ENCODE data around the gene SPATA4. TPM values are rescaled to one million over a fixed set of nuclear protein-coding genes. Genes with fewer than 3 reads are reported as not detected.

Gene SPATA4
- total and polyA plus RNA-seq, 10 of the 15 experiments (the other 5 are each of a cell fraction or from before 2014, with no cell fraction given), result not detected

- TF ChIP-seq PBX3 (IDR thresholded peaks at IDR 0.05; ENCODE audit: insufficient replicate concordance, low read depth, low read length) (no peak), SKIL (IDR thresholded peaks at IDR 0.05; ENCODE audit: low read depth, poor library complexity, severe bottlenecking) (no peak), RFX5 (IDR thresholded peaks at IDR 0.05; ENCODE audit: low read depth, low read length) (no peak)
Measured at GRCh38 chr4:176149680-176150355, 45.6 kb downstream of the SPATA4 start (continued).

GRCh38 chr4:176142253-176142652, 53.1 kb downstream of the SPATA4 start:
- no peak for ATAC-seq
- H3K9me3 ChIP-seq (replicated peaks; ENCODE audit: control insufficient read depth, insufficient read depth, low read length), result no peaks in the 10 kb centered on the region
- BruUV-seq (replicated peaks), result no TSS peak
- no peak overlapping the region for H3K4me3 ChIP-seq
- H3K79me2 ChIP-seq (ENCODE audit: control insufficient read depth, insufficient read depth, low read length), result no peaks in the 10 kb centered on the region
- no peak overlapping the region for H3K27ac ChIP-seq (ENCODE audit: control insufficient read depth, insufficient read depth)
- POLR2A ChIA-PET, result no interaction called here
- SMC1A ChIA-PET (ENCODE audit: uncharacterized antibody, unreplicated experiment), result interaction anchor here (1.7 kb wide), 1 partner anchor 11 kb away, joined by 4 read pairs; no protein-coding TSS in a partner anchor
- H4K20me1 ChIP-seq (ENCODE audit: control insufficient read depth, insufficient read depth), result no peaks in the 10 kb centered on the region
- WGBS (ENCODE audit: insufficient coverage, insufficient replicate concordance, low lambda C conversion rate, missing lambda C conversion rate), result 48% methylated on average over 2 of the region's 2 CpGs
- DNase-seq (ENCODE audit: low read depth, low spot score), result no peak
- H3K9ac ChIP-seq (ENCODE audit: control insufficient read depth, insufficient read depth, low read length), result no peak overlapping the region
- no peaks in the 10 kb centered on the region for H3K27me3 ChIP-seq (replicated peaks in 1 of 2; ENCODE audit: control insufficient read depth in 2 of 2, insufficient read depth in 2 of 2, low read length in 1 of 2)
- H3K36me3 ChIP-seq (ENCODE audit: control insufficient read depth in 2 of 2, insufficient read depth in 2 of 2, low read length in 1 of 2), result no peaks in the 10 kb centered on the region
- no peaks in the 10 kb centered on the region for H3K4me1 ChIP-seq (ENCODE audit: control insufficient read depth, insufficient read depth, low read length)
- in situ Hi-C loops (cut with MboI), result no loop called here
- RAD21 ChIA-PET (ENCODE audit: unreplicated experiment), result no interaction called here
- intact Hi-C loops (cut with micrococcal nuclease; ENCODE audit: unreplicated experiment), result no loop called here
- H2AFZ ChIP-seq (ENCODE audit: control insufficient read depth, low read depth, low read length), result no peak overlapping the region
- CTCF ChIA-PET, result interaction anchor here (2.6 kb wide), 1 partner anchor 9 kb away, joined by 7 read pairs; no protein-coding TSS in a partner anchor
- no peak overlapping the region for H3K4me2 ChIP-seq (ENCODE audit: control insufficient read depth, insufficient read depth)
- no peak for FAIRE-seq
- no peak for TF ChIP-seq MEF2A (IDR thresholded peaks at IDR 0.05; ENCODE audit: insufficient read depth, low read depth, low read length)
- no peak for TF ChIP-seq ZNF207 (IDR thresholded peaks at IDR 0.05; ENCODE audit: borderline replicate concordance)
- TF ChIP-seq MYC (IDR thresholded peaks at IDR 0.05; ENCODE audit: insufficient read depth, insufficient read length, insufficient replicate concordance, low read length, severe bottlenecking), result no peak
- TF ChIP-seq ESRRA (IDR thresholded peaks at IDR 0.05; ENCODE audit: low read length), result no peak
- TF ChIP-seq MLLT1 (IDR thresholded peaks at IDR 0.05), result no peak
- TF ChIP-seq IKZF2 (IDR thresholded peaks at IDR 0.05), result no peak
- TF ChIP-seq SMARCA5 (IDR thresholded peaks at IDR 0.05), result no peak
- TF ChIP-seq SUZ12 (IDR thresholded peaks at IDR 0.05; ENCODE audit: unreplicated experiment), result no peak
- no peak for TF ChIP-seq PAX5 (IDR thresholded peaks at IDR 0.05; ENCODE audit: borderline replicate concordance, low read depth, low read length)
- TF ChIP-seq ZNF384 (IDR thresholded peaks at IDR 0.05; ENCODE audit: borderline replicate concordance, low read depth, low read length), result no peak
- no peak for TF ChIP-seq ZNF274 (IDR thresholded peaks at IDR 0.05; ENCODE audit: insufficient read depth, insufficient read length)
- no peak for TF ChIP-seq NFYB (IDR thresholded peaks at IDR 0.05; ENCODE audit: insufficient read depth, low read depth, low read length)
- TF ChIP-seq SKIL (IDR thresholded peaks at IDR 0.05; ENCODE audit: low read depth, poor library complexity, severe bottlenecking), result no peak
